HG03139 (cell line): ENCODE data around the gene SLC25A42.
A peak's percentile ranks its signal among the peaks of the same experiment; 100 is the strongest.
"Not testable (repeated sequence)": the region's sequence is repeated elsewhere in the genome, so short reads cannot be mapped to it uniquely, and the experiment has no call there.

Experiments used
- ATAC-seq: cut with Tn5 transposase; IDR thresholded peaks from one replicate; pipeline ENCODE4 v1.9.1; 2021; ENCODE audit not compliant: unreplicated experiment

SLC25A42 gene

GRCh38 chr19:19063183-19064097 is at the start of gene SLC25A42:
Gene SLC25A42, plus strand, starts transcription at chr19:19063994. Its CDS starts 32,131 bp downstream, at chr19:19096125.
- ATAC-seq = peak; percentile 90

- no peak for ATAC-seq
Observed at GRCh38 chr19:19021115-19021514, 42.7 kb upstream of the SLC25A42 start.

GRCh38 chr19:19022380-19022961 is 41.3 kb upstream of the SLC25A42 start:
- no peak for ATAC-seq

DNA sequence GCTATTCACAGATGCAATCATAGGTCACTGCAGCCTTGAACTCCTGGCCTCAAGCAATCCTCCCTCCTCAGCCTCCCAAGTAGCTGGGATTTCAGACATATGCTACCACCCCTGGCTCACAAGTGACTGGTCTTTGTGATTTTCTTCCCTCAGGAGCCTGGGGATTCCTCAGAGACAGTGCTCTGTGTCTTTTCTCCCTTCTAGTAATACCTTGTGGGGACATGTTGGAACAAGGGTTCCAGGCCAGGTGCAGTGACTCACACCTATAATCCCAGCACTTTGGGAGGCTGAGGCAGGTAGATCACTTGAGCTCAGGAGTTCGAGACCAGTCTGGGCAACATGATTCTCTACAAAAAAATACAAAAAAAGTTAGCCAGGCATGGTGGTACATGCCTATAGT is 40.4 kb upstream of the SLC25A42 start:
- not testable (repeated sequence) for ATAC-seq

- no peak for ATAC-seq
Observed at GRCh38 chr19:19025861-19026260, 37.9 kb upstream of the SLC25A42 start.

- no peak for ATAC-seq
Observed at GRCh38 chr19:19026299-19026971, 37.4 kb upstream of the SLC25A42 start.

- ATAC-seq = no peak
Observed at GRCh38 chr19:19027228-19027627, 36.6 kb upstream of the SLC25A42 start.

- ATAC-seq = no peak
Observed at GRCh38 chr19:19028526-19028925, 35.3 kb upstream of the SLC25A42 start.

GRCh38 chr19:19031891-19032290 is 31.9 kb upstream of the SLC25A42 start:
- no peak for ATAC-seq

DNA sequence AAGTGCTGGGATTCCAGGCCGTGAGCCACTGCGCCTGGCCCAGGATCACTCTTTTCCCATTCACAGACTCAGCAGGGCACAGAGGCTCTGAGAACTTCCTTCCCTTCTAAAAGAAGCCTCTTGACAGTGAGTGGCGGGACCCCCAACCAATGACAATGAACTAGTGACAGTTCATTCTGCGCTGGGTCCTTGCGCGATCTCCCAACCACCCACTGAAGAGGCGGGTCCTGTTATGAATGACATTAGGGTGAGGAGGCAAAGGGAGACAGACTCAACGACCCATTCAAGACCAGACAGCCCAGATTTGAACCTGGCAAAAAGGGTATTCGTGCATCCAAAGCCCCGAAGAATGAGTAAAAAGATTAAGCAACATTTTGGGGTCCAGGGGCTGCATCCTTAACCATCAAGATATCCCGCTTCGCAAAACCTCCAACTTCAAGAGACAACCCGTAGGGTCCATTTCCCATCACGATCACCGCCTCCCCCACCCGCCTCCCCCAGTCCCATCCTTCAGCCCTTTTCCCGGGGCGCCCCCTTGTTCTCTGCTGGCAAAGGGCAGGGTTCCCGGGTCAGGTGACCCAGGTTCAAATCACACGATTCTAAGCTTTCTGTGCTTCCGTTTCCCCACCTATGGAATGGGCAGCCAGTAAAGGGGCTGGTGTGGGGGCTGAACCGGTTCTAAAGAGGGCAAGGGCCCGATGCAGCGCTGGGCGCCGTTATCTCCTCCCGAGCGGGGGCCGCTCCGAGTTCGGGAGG is 31.2 kb upstream of the SLC25A42 start:
- ATAC-seq = peak; percentile 42

GRCh38 chr19:19033176-19033425 is 30.7 kb upstream of the SLC25A42 start:
- ATAC-seq = no peak

GRCh38 chr19:19033426-19034203 is 30.2 kb upstream of the SLC25A42 start, which contains the start of the genes ARMC6 and SUGP2:
Gene ARMC6, plus strand, starts transcription at chr19:19033603. Its CDS starts 607 bp downstream, at chr19:19034210.
Gene SUGP2, minus strand, starts transcription at chr19:19033517. Its CDS starts 2,446 bp downstream, at chr19:19031071.
- ATAC-seq = peak; percentile 54

- no peak for ATAC-seq
Observed at GRCh38 chr19:19034204-19034624, 29.6 kb upstream of the SLC25A42 start.

GRCh38 chr19:19039901-19040300 is 23.9 kb upstream of the SLC25A42 start:
- no peak for ATAC-seq

DNA sequence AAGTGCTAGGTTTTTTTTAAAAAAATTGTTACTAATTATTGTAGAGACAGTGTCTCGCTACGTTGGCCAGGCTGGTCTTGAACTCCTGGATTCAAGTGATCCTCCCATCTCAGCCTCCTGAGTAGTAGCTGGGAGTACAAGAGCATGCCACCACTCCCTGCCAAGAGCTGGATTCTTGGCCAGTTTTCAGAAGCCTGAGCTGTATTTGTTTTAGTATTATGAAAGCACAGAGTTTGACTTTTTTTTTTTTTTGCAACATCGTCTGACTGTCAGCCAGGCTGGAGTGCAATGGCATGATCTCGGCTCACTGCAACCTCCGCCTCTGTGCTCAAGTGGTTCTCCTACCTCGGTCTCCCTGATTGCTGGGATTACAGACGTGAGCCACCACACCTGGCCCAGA is 23.4 kb upstream of the SLC25A42 start:
- ATAC-seq = no peak

GRCh38 chr19:19042732-19043280 is 21.0 kb upstream of the SLC25A42 start:
- ATAC-seq = no peak

GRCh38 chr19:19043481-19043880 is 20.3 kb upstream of the SLC25A42 start:
- ATAC-seq = no peak

GRCh38 chr19:19043881-19044280 is 19.9 kb upstream of the SLC25A42 start:
- no peak for ATAC-seq

- no peak for ATAC-seq
Observed at GRCh38 chr19:19049406-19049805, 14.4 kb upstream of the SLC25A42 start.

GRCh38 chr19:19050104-19050503 is 13.7 kb upstream of the SLC25A42 start:
- ATAC-seq = no peak
